RWPE2 (cell line): ENCODE results near the gene HTT.

Experiments used
- ATAC-seq: fragments of 200-7000 bp; cut with Tn5 transposase; 3 replicates; pipeline ENCODE4 v1.9.1; 2021; ENCODE audit warnings: low read depth
- DNase-seq: peaks from one replicate; pipeline ENCODE4 v3.0.0-alpha.2; 2020; ENCODE audit warnings: low spot score
- H3K27ac ChIP-seq: fragments of 450-650 bp; 2 replicates; pipeline ENCODE4 v1.5.1; 2017; ENCODE audit warnings: mild to moderate bottlenecking; ENCODE audit not compliant: poor library complexity, severe bottlenecking
- H3K27me3 ChIP-seq: fragments of 250-450 bp; sonication (Bioruptor Pico); 2 replicates; pipeline ENCODE4 v1.5.1; 2021; ENCODE audit warnings: mild to moderate bottlenecking, moderate library complexity; ENCODE audit not compliant: insufficient read depth, poor library complexity, severe bottlenecking
- H3K36me3 ChIP-seq: fragments of 250-450 bp; sonication (Bioruptor Pico); 2 replicates; pipeline ENCODE4 v1.5.1; 2020; ENCODE audit warnings: low read depth, mild to moderate bottlenecking, moderate library complexity
- H3K4me1 ChIP-seq: fragments of 250-450 bp; sonication (Bioruptor Pico); 2 replicates; pipeline ENCODE4 v1.5.1; 2021; ENCODE audit warnings: mild to moderate bottlenecking, moderate library complexity; ENCODE audit not compliant: insufficient read depth, poor library complexity, severe bottlenecking
- H3K4me3 ChIP-seq: fragments of 250-450 bp; sonication (Bioruptor Pico); 2 replicates; pipeline ENCODE4 v1.5.1; 2021; ENCODE audit warnings: mild to moderate bottlenecking, moderate library complexity; ENCODE audit not compliant: severe bottlenecking
- H3K9me3 ChIP-seq: fragments of 250-450 bp; sonication (Bioruptor Pico); 2 replicates; pipeline ENCODE4 v1.5.1; 2021; ENCODE audit warnings: mild to moderate bottlenecking, moderate library complexity; ENCODE audit not compliant: severe bottlenecking
- CTCF ChIP-seq: fragments of 450-650 bp; IDR thresholded peaks from one replicate; pipeline ENCODE4 v1.5.1; 2017; ENCODE audit warnings: mild to moderate bottlenecking, moderate library complexity; ENCODE audit not compliant: poor library complexity, severe bottlenecking

Gene HTT

GRCh38 chr4:3107271-3107670 is 32.8 kb downstream of the HTT start:
- TF ChIP-seq CTCF: no peak
- no peak for ATAC-seq
- DNase-seq: no peak
- peaks cover 19% of the 10 kb centered on the region for H3K4me1 ChIP-seq
- H3K27me3 ChIP-seq: no peaks in the 10 kb centered on the region
- H3K36me3 ChIP-seq: peaks cover 57% of the 10 kb centered on the region
- H3K4me3 ChIP-seq: no peak overlapping the region
- H3K9me3 ChIP-seq: no peaks in the 10 kb centered on the region
- no peak overlapping the region for H3K27ac ChIP-seq

- TF ChIP-seq CTCF: no peak
- no peak overlapping the region for H3K4me3 ChIP-seq
- DNase-seq: no peak
- ATAC-seq: no peak
- peaks cover 24% of the 10 kb centered on the region for H3K4me1 ChIP-seq
- no peak overlapping the region for H3K27ac ChIP-seq
- H3K36me3 ChIP-seq: peaks cover 58% of the 10 kb centered on the region
- no peaks in the 10 kb centered on the region for H3K27me3 ChIP-seq
- no peaks in the 10 kb centered on the region for H3K9me3 ChIP-seq
Measured at GRCh38 chr4:3107691-3108121, 33.2 kb downstream of the HTT start.

GRCh38 chr4:3108211-3108610 is 33.7 kb downstream of the HTT start:
- ATAC-seq: no peak
- Histone ChIP-seq H3K27me3 (no peaks in the 10 kb centered on the region), H3K4me3 (no peak overlapping the region), H3K27ac (no peak overlapping the region), H3K4me1 (peaks cover 29% of the 10 kb centered on the region), H3K36me3 (peaks cover 61% of the 10 kb centered on the region), H3K9me3 (no peaks in the 10 kb centered on the region)
- no peak for DNase-seq
- TF ChIP-seq CTCF: no peak

GRCh38 chr4:3111461-3111860 is 37.0 kb downstream of the HTT start:
- no peak for DNase-seq
- ATAC-seq: peak; percentile 92
- no peak overlapping the region for H3K4me3 ChIP-seq
- peak overlapping the region; percentile 80 for H3K27ac ChIP-seq
- no peaks in the 10 kb centered on the region for H3K9me3 ChIP-seq
- H3K36me3 ChIP-seq: peaks cover 72% of the 10 kb centered on the region
- H3K4me1 ChIP-seq: peaks cover 30% of the 10 kb centered on the region
- no peak for TF ChIP-seq CTCF
- H3K27me3 ChIP-seq: no peaks in the 10 kb centered on the region

GRCh38 chr4:3112201-3112600 is 37.7 kb downstream of the HTT start:
- Histone ChIP-seq H3K27ac (peak overlapping the region; percentile 80), H3K27me3 (no peaks in the 10 kb centered on the region), H3K9me3 (no peaks in the 10 kb centered on the region), H3K4me3 (no peak overlapping the region), H3K4me1 (peaks cover 25% of the 10 kb centered on the region), H3K36me3 (peaks cover 74% of the 10 kb centered on the region)
- no peak for TF ChIP-seq CTCF
- ATAC-seq (no peak), DNase-seq (no peak)
